Measurements from ENCODE around the gene GEMIN4. TPM values are rescaled to one million over a fixed set of nuclear protein-coding genes. Genes with fewer than 3 reads are reported as not detected.

Gene GEMIN4
- total RNA-seq, 1 donor, result 23.2 TPM

GRCh38 chr17:745406-745805 is 6.7 kb downstream of the GEMIN4 start:
- DNase-seq (ENCODE audit: low read depth in 2 of 3, low spot score in 2 of 3), result no peak

DNA sequence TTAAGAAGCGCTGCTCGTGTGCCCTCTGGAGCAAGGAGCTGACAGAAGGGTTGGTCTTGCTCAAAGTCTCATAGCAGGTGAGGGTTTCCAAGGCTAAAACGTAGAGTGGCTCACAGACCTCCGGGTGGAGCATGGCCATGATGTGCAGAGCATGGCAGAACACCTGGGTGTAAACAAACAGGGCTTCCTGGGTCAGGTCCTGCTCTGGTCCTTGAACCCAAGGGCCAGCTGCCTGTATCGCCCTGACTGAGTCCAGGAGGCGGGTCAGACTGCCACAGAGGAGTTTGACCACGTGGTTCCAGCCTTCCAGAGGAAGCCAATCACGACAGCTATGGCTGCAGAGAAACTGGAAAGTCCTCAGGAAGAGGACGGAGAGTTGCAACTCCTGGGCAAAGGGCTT is 7.1 kb downstream of the GEMIN4 start:
- no peak for DNase-seq (ENCODE audit: low read depth in 2 of 3, low spot score in 2 of 3)

- DNase-seq (ENCODE audit: low read depth in 2 of 3, low spot score in 2 of 3), result no peak
These were observed 8.9 kb downstream of the GEMIN4 start for GRCh38 chr17:743139-743538.

- no peak for DNase-seq (ENCODE audit: low read depth in 2 of 3, low spot score in 2 of 3)
These were observed 9.8 kb downstream of the GEMIN4 start for GRCh38 chr17:742147-742793.

- peak in 2 of 3 donors; percentile 82 to 90 for DNase-seq (ENCODE audit: low read depth in 2 of 3, low spot score in 2 of 3)
These were observed 11.6 kb downstream of the GEMIN4 start for GRCh38 chr17:740240-741017.

GRCh38 chr17:737561-738113 is 14.4 kb downstream of the GEMIN4 start:
- DNase-seq (ENCODE audit: low read depth in 2 of 3, low spot score in 2 of 3), result no peak

DNA sequence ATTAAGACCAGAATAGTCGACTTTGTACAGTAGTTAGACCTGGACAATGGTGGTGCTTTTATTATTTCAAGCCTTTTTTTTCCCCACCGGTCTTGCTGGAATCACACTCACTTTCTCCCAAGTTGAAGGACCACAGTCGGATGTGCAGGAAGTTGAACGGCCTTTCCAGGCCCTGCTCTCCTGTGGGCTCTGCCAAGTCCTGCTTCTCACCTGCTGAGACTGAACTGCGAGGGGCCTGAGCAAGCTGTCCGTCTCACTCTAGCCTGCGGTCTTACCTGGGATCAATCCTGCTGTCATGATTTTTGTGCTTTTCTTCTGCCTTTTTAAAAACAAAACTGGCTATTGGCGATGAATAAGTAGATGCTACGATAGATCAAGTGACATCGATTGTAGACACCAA is 18.3 kb downstream of the GEMIN4 start:
- DNase-seq (ENCODE audit: low read depth in 2 of 3, low spot score in 2 of 3), result no peak

- peak in 1 of 3 donors; percentile 22 for DNase-seq (ENCODE audit: low read depth in 2 of 3, low spot score in 2 of 3)
These were observed 19.0 kb downstream of the GEMIN4 start for GRCh38 chr17:732902-733720.

GRCh38 chr17:732067-732901 is 19.8 kb downstream of the GEMIN4 start, which contains the start of gene TLCD3A:
Gene TLCD3A (plus strand): TSS chr17:732596. CDS start chr17:732648, 52 bp downstream.
- DNase-seq (ENCODE audit: low read depth in 2 of 3, low spot score in 2 of 3), result peak in 2 of 3 donors; percentile 50 to 66

GRCh38 chr17:731644-732066 is 20.4 kb downstream of the GEMIN4 start:
- peak in 1 of 3 donors; percentile 28 for DNase-seq (ENCODE audit: low read depth in 2 of 3, low spot score in 2 of 3)

DNA sequence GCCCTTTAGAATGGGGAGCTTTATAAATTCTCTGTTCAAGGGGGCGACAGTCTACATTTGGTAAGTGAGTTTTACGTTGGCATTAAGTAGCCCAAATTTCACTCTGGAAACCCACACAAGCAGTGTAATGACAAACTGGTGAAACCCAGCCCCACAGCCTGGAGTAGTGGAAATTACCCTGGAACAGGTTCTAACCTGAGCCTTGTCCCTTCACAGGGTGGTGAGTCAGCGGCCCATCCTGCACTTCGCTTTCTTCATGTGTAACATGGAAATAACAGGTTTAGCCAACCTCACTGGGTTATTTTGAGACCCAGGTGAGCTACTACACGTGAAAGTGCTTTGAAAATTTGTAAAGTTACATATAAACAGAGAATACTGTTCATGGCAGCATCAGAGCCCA is 23.2 kb downstream of the GEMIN4 start:
- no peak for DNase-seq (ENCODE audit: low read depth in 2 of 3, low spot score in 2 of 3)

GRCh38 chr17:726271-726919 is 25.7 kb downstream of the GEMIN4 start:
- no peak for DNase-seq (ENCODE audit: low read depth in 2 of 3, low spot score in 2 of 3)

- no peak for DNase-seq (ENCODE audit: low read depth in 2 of 3, low spot score in 2 of 3)
These were observed 26.3 kb downstream of the GEMIN4 start for GRCh38 chr17:725746-726145.

- no peak for DNase-seq (ENCODE audit: low read depth in 2 of 3, low spot score in 2 of 3)
These were observed 27.0 kb downstream of the GEMIN4 start for GRCh38 chr17:725084-725483.

DNA sequence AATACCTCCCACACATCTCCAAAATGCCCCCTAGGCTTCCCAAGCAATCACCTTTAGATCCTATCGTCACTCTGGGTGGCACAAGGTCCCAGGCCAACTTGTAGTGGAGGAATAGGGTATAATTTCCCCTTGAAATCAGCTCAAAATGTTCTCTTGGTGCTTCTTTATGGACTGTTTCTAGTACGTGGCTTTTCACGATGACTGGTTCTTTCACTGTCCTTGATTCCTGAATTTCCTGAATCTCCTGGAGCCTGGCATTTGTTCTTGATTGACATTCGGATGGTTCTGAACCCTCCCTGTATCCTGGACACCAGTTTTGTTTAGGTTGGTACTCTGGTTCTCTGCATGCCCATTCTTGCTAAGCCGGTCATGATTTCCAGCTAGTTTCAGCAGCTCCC is 30.5 kb downstream of the GEMIN4 start:
- DNase-seq (ENCODE audit: low read depth in 2 of 3, low spot score in 2 of 3), result no peak

DNA sequence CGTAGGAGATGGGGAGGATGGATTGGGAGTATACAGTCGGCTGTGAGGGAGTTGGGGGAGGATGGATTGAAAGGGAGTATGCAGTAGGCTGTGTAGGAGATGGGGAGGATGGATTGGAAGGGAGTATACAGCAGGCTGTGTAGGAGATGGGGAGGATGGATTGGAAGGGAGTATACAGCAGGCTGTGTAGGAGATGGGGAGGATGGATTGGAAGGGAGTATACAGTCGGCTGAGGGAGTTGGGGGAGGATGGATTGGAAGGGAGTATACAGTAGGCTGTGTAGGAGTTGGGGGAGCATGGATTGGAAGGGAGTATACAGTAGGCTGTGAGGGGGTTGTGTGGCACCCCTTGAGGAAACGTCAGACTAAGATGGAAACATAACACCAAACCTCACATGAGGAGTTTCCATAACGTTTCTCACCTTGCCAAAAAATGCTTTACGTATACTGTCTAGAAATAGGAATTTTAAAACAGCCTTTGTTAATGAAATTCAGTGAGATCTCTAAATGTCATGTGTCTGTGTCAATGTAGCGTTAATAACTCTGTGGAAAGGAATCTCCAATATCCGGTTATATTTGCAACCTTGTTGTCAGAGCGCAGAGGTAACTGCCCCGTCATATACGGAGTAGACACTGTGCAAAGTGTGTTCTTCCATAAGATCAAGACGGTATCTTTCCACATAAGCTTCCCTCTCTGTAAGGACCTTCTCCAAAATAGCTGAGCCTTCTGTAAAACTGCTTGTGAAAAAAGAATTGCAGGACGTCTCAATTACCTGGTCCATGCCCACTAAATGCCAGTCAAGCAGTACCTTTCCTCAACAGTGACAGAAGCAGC is 31.1 kb downstream of the GEMIN4 start:
- DNase-seq (ENCODE audit: low read depth in 2 of 3, low spot score in 2 of 3), result no peak

- no peak for DNase-seq (ENCODE audit: low read depth in 2 of 3, low spot score in 2 of 3)
These were observed 34.0 kb downstream of the GEMIN4 start for GRCh38 chr17:718075-718474.

- no peak for DNase-seq (ENCODE audit: low read depth in 2 of 3, low spot score in 2 of 3)
These were observed 43.9 kb downstream of the GEMIN4 start for GRCh38 chr17:708132-708531.

DNA sequence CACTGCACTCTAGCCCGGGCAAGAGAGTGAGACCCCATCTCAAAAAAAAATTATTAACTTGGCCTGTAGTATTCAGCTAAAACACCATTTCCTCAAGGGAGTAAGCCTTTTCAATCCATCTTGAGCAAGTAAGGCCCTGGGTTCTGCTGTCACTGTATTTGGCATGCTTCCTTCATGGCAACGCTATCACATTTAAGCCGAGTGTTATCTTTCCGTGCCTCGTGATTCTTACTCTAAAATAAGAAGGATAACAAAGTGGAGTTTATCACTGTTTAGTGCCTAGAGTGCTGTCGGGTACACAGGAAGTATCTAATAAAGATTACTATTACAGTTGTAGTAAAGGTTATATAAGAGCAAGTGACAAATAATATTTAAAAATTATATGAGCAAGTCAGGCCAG is 46.2 kb downstream of the GEMIN4 start:
- DNase-seq (ENCODE audit: low read depth in 2 of 3, low spot score in 2 of 3), result no peak
